Epidermal melanocyte (primary cell): ENCODE data around the gene FGF14.

Source experiments
- DNase-seq: peaks from one replicate; pipeline ENCODE4 v3.0.0; 2011; ENCODE audit warnings: low spot score; ENCODE audit not compliant: insufficient read length

Gene FGF14

GRCh38 chr13:101792189-101792588 is 609.7 kb downstream of the FGF14 start:
- DNase-seq, result no peak

- peak; percentile 23 for DNase-seq
Measured at GRCh38 chr13:101785858-101786257, 616.0 kb downstream of the FGF14 start.

DNA sequence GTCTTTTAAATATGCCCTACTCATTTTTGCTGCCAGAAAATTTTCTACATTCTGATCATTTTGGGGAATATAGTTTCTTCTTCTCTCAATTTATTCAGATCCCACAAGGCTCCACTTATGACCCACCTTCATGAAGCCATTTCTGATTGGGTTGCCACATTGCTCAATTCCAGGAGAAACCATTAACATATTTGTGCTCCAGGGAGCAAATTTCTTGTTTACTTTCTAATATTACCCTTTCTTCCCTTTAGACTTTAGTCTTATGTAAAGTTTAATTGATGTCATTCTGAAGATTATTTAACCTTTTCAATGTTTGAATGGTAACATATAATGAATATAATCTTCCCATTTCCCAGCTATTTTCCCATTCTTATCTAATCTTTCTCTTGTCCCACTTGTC is 617.5 kb downstream of the FGF14 start:
- no peak for DNase-seq

DNA sequence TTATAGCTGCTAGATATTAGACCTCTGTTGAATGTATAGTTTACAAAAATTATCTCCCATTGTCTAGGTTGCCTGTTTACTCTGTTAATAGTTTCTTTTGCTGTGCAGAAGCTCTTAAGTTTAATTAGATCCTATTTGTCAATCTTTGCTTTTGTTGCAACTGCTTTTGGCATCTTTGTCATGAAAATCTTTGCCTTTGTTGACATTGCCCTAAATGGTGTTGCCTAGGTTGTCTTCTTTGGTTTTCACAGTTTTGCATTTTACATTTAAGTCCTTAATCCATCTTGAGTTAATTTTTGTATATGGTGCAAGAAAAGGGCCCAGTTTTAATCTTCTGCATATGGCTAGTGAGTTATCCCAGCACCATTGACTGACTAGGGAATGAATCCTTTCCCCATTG is 618.3 kb downstream of the FGF14 start:
- DNase-seq, result no peak

GRCh38 chr13:101780211-101780610 is 621.6 kb downstream of the FGF14 start:
- no peak for DNase-seq

GRCh38 chr13:101779147-101779546 is 622.7 kb downstream of the FGF14 start:
- no peak for DNase-seq

- DNase-seq, result no peak
Measured at GRCh38 chr13:101775267-101775666, 626.6 kb downstream of the FGF14 start.

DNA sequence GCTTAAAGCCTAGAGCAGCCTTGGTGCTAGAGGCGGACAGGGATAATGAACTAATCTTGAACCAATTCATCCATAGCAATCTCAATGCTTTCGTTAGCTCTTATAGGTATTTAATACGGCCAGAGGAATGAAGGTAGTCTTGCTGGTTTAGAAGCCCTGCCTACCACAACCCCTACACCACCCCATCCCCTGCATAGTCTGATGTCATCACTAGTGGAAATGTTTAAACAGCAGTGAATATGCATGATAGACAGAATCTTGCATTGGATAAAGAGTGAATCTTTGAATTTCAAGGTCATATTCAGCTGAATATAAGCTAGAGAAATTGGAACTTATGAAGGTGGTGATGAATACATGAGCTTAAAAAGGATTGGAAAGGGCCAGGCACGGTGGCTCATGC is 627.5 kb downstream of the FGF14 start:
- DNase-seq, result no peak

- DNase-seq, result no peak
Measured at GRCh38 chr13:101773062-101773461, 628.8 kb downstream of the FGF14 start.

GRCh38 chr13:101767131-101767530 is 634.7 kb downstream of the FGF14 start:
- no peak for DNase-seq

- DNase-seq, result no peak
Measured at GRCh38 chr13:101763191-101763590, 638.7 kb downstream of the FGF14 start.

GRCh38 chr13:101757446-101758039 is 644.3 kb downstream of the FGF14 start:
- peak; percentile 54 for DNase-seq

DNA sequence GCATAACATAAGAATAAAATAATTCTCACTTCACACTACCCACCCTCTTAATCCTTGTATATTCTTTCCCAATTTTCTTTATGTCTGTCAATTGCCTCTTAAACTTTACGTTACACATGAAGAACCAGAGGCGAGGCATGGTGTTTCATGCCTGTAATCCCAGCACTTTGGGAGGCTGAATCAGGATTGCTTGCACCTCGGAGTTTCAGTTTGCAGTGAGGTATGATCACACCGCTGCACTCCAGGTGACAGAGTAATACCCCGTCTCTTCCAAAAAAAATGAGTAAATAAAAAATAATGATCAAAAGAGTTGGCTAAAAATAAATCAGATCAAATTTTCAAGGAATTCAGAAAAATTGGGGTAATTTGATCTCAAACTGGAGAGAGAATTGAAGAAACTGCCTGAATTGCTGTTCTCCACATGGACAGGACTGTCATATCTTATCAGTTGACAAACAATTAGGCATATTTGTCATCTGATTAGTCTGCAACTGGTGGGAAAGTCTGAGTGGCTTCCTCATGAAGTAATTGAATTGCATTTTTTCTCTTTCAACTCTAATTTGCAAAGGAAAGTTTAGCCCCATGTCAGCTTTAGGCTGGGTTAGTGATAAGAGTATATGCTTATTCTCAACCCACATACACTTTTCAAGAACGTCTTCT is 646.5 kb downstream of the FGF14 start:
- no peak for DNase-seq

GRCh38 chr13:101752432-101752831 is 649.4 kb downstream of the FGF14 start:
- DNase-seq, result no peak

- peak; percentile 22 for DNase-seq
Measured at GRCh38 chr13:101751488-101751887, 650.4 kb downstream of the FGF14 start.

GRCh38 chr13:101749584-101749983 is 652.3 kb downstream of the FGF14 start:
- no peak for DNase-seq

GRCh38 chr13:101747039-101747438 is 654.8 kb downstream of the FGF14 start:
- DNase-seq, result no peak

DNA sequence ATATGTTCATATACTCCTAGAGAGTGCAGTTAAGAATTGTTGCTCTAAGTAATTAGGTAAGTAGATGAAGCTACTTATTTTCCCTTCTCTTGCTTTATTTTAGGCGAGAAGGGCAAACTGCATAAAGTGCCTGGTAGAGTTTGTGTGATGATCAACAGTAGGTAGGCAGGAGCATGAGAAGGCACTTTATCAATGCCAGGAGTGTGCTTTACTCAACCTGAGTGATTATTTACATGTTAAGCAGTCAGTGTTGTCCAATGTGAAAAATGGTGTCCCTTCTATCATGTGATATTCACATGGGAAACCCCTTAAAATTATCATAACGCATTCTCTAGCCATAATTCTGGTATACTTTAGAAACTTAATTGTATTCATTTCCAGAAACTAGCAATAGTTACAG is 655.3 kb downstream of the FGF14 start:
- no peak for DNase-seq

GRCh38 chr13:101739382-101740178 is 662.3 kb downstream of the FGF14 start:
- DNase-seq, result no peak

DNA sequence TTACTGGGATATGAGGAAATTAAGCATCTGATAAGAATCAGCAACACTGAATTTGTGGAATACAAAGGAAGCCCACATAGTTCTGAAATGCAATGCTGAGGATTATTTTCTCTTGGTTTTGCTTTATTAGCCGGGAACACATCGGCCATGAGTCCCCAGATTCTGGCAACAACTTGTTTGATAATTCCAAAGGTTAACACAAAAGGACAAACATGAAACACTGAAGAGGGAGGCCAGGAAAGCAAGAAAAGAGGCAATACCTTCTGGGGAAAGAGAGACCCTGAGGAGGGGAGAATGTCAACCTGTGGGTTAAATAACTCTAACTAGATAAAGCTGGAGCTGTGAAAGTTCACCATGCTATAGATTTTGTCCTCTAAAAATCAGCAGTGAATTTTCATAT is 663.5 kb downstream of the FGF14 start:
- DNase-seq, result no peak

GRCh38 chr13:101736566-101736965 is 665.3 kb downstream of the FGF14 start:
- DNase-seq, result no peak

DNA sequence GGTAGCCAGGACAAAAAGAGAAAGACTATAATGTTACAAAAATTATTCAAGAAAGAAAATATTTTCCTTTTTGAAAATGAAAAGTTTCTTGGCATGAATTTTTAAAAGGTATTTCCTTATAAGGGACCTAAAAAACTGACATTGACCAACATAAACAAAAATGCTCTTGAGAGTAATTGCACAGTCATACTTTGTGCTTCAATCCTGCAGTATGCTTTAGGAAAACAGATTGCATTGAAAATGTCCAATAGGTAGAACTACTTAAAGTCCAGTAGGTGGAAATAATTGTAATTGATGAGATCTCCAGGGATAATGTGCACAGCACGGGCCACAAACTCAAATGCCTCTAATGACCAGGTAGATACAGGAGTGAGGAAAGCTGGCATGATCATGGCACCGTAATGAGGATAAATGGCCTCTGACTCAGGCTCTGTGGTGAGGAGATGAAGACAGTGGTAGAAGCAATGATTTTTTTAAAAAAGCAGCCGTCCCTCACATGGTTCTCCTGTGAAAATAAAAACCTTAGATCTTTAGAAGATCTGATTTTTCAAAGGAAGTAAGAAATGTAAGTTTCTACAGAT is 671.3 kb downstream of the FGF14 start:
- DNase-seq, result no peak
